Measurements from ENCODE around the gene FEM1C.

The FEM1C gene

GRCh38 chr5:115500225-115500624, 44.4 kb downstream of the FEM1C start:
- Histone ChIP-seq H2BK120ac (ENCODE audit: low read depth, low read length) (no peak overlapping the region), H3K14ac (ENCODE audit: low read length in 2 of 2) (no peak overlapping the region), H2BK5ac (ENCODE audit: low read depth, low read length, poor library complexity, severe bottlenecking) (no peak overlapping the region), H3K36me3 (ENCODE audit: control insufficient read depth in 1 of 2, insufficient read depth in 2 of 2, low read depth in 1 of 2, low read length in 2 of 2) (no peaks in the 10 kb centered on the region), H3K9ac (ENCODE audit: low read length) (no peak overlapping the region), H3K23ac (ENCODE audit: low read length in 2 of 2) (no peak overlapping the region), H4K91ac (ENCODE audit: low read length) (no peak overlapping the region), H3K4me3 (ENCODE audit: insufficient read depth in 1 of 2, low read depth in 1 of 2, low read length in 2 of 2) (no peak overlapping the region), H2BK12ac (ENCODE audit: low read length in 2 of 2) (no peak overlapping the region), H3K27ac (ENCODE audit: low read length, poor library complexity, severe bottlenecking) (no peak overlapping the region), H2BK15ac (ENCODE audit: low read depth, poor library complexity, severe bottlenecking) (no peak overlapping the region), H2AK5ac (ENCODE audit: low read length, severe bottlenecking) (no peak overlapping the region), H3K79me1 (replicated peaks; ENCODE audit: low read length, poor library complexity, severe bottlenecking) (no peaks in the 10 kb centered on the region), H3K4me1 (ENCODE audit: control insufficient read depth, insufficient read depth, low read depth, low read length) (no peaks in the 10 kb centered on the region), H3K18ac (ENCODE audit: low read depth in 1 of 2, low read length in 2 of 2) (no peak overlapping the region), H3K4ac (ENCODE audit: low read depth in 1 of 2, low read length in 2 of 2) (no peak overlapping the region), H3K4me2 (ENCODE audit: low read length, poor library complexity, severe bottlenecking) (no peak overlapping the region), H2AFZ (ENCODE audit: low read depth, low read length) (no peak overlapping the region), H3K9me3 (ENCODE audit: control insufficient read depth, low read length) (no peaks in the 10 kb centered on the region), H4K8ac (ENCODE audit: low read length) (no peak overlapping the region), H3K27me3 (ENCODE audit: control insufficient read depth in 1 of 2, insufficient read depth in 1 of 2, low read length in 2 of 2) (no peaks in the 10 kb centered on the region)
- no peak for DNase-seq

GRCh38 chr5:115496936-115497576, 47.5 kb downstream of the FEM1C start:
- no peak overlapping the region for H2BK120ac ChIP-seq (ENCODE audit: low read depth, low read length)
- H3K14ac ChIP-seq (ENCODE audit: low read length in 2 of 2) = no peak overlapping the region
- H3K4ac ChIP-seq (ENCODE audit: low read depth in 1 of 2, low read length in 2 of 2) = no peak overlapping the region
- H3K4me1 ChIP-seq (ENCODE audit: control insufficient read depth, insufficient read depth, low read depth, low read length) = no peaks in the 10 kb centered on the region
- no peaks in the 10 kb centered on the region for H3K79me1 ChIP-seq (replicated peaks; ENCODE audit: low read length, poor library complexity, severe bottlenecking)
- H2AFZ ChIP-seq (ENCODE audit: low read depth, low read length) = no peak overlapping the region
- no peak overlapping the region for H2BK12ac ChIP-seq (ENCODE audit: low read length in 2 of 2)
- no peak overlapping the region for H3K23ac ChIP-seq (ENCODE audit: low read length in 2 of 2)
- WGBS = 88% methylated on average over 4 of the region's 5 CpGs
- H3K9me3 ChIP-seq (ENCODE audit: control insufficient read depth, low read length) = no peaks in the 10 kb centered on the region
- H3K4me2 ChIP-seq (ENCODE audit: low read length, poor library complexity, severe bottlenecking) = no peak overlapping the region
- H2BK15ac ChIP-seq (ENCODE audit: low read depth, poor library complexity, severe bottlenecking) = no peak overlapping the region
- H3K36me3 ChIP-seq (ENCODE audit: control insufficient read depth in 1 of 2, insufficient read depth in 2 of 2, low read depth in 1 of 2, low read length in 2 of 2) = no peaks in the 10 kb centered on the region
- no peak for DNase-seq
- no peak overlapping the region for H4K91ac ChIP-seq (ENCODE audit: low read length)
- H3K27ac ChIP-seq (ENCODE audit: low read length, poor library complexity, severe bottlenecking) = no peak overlapping the region
- H4K8ac ChIP-seq (ENCODE audit: low read length) = no peak overlapping the region
- no peak overlapping the region for H2BK5ac ChIP-seq (ENCODE audit: low read depth, low read length, poor library complexity, severe bottlenecking)
- H3K27me3 ChIP-seq (ENCODE audit: control insufficient read depth in 1 of 2, insufficient read depth in 1 of 2, low read length in 2 of 2) = no peaks in the 10 kb centered on the region
- no peak overlapping the region for H3K4me3 ChIP-seq (ENCODE audit: insufficient read depth in 1 of 2, low read depth in 1 of 2, low read length in 2 of 2)
- no peak overlapping the region for H3K18ac ChIP-seq (ENCODE audit: low read depth in 1 of 2, low read length in 2 of 2)
- H2AK5ac ChIP-seq (ENCODE audit: low read length, severe bottlenecking) = no peak overlapping the region
- no peak overlapping the region for H3K9ac ChIP-seq (ENCODE audit: low read length)

- Histone ChIP-seq H3K36me3 (ENCODE audit: control insufficient read depth in 1 of 2, insufficient read depth in 2 of 2, low read depth in 1 of 2, low read length in 2 of 2) (no peaks in the 10 kb centered on the region), H3K9me3 (ENCODE audit: control insufficient read depth, low read length) (no peaks in the 10 kb centered on the region), H3K18ac (ENCODE audit: low read depth in 1 of 2, low read length in 2 of 2) (no peak overlapping the region), H2BK5ac (ENCODE audit: low read depth, low read length, poor library complexity, severe bottlenecking) (no peak overlapping the region), H2AK5ac (ENCODE audit: low read length, severe bottlenecking) (no peak overlapping the region), H3K23ac (ENCODE audit: low read length in 2 of 2) (no peak overlapping the region), H3K27me3 (ENCODE audit: control insufficient read depth in 1 of 2, insufficient read depth in 1 of 2, low read length in 2 of 2) (no peaks in the 10 kb centered on the region), H2BK120ac (ENCODE audit: low read depth, low read length) (no peak overlapping the region), H3K79me1 (replicated peaks; ENCODE audit: low read length, poor library complexity, severe bottlenecking) (no peaks in the 10 kb centered on the region), H2BK15ac (ENCODE audit: low read depth, poor library complexity, severe bottlenecking) (no peak overlapping the region), H2AFZ (ENCODE audit: low read depth, low read length) (no peak overlapping the region), H3K9ac (ENCODE audit: low read length) (no peak overlapping the region), H3K14ac (ENCODE audit: low read length in 2 of 2) (no peak overlapping the region), H3K4me1 (ENCODE audit: control insufficient read depth, insufficient read depth, low read depth, low read length) (no peaks in the 10 kb centered on the region), H3K4ac (ENCODE audit: low read depth in 1 of 2, low read length in 2 of 2) (no peak overlapping the region), H2BK12ac (ENCODE audit: low read length in 2 of 2) (no peak overlapping the region), H4K91ac (ENCODE audit: low read length) (no peak overlapping the region), H4K8ac (ENCODE audit: low read length) (no peak overlapping the region), H3K4me3 (ENCODE audit: insufficient read depth in 1 of 2, low read depth in 1 of 2, low read length in 2 of 2) (no peak overlapping the region), H3K27ac (ENCODE audit: low read length, poor library complexity, severe bottlenecking) (no peak overlapping the region), H3K4me2 (ENCODE audit: low read length, poor library complexity, severe bottlenecking) (no peak overlapping the region)
- DNase-seq = peak; percentile 29
- 46% methylated on average over 6 of the region's 6 CpGs for WGBS
Observed at GRCh38 chr5:115494570-115495289, 49.8 kb downstream of the FEM1C start.

- no peaks in the 10 kb centered on the region for H3K36me3 ChIP-seq (ENCODE audit: control insufficient read depth in 1 of 2, insufficient read depth in 2 of 2, low read depth in 1 of 2, low read length in 2 of 2)
- no peak overlapping the region for H3K4me2 ChIP-seq (ENCODE audit: low read length, poor library complexity, severe bottlenecking)
- H3K27me3 ChIP-seq (ENCODE audit: control insufficient read depth in 1 of 2, insufficient read depth in 1 of 2, low read length in 2 of 2) = no peaks in the 10 kb centered on the region
- no peaks in the 10 kb centered on the region for H3K9me3 ChIP-seq (ENCODE audit: control insufficient read depth, low read length)
- no peak overlapping the region for H2BK5ac ChIP-seq (ENCODE audit: low read depth, low read length, poor library complexity, severe bottlenecking)
- H3K23ac ChIP-seq (ENCODE audit: low read length in 2 of 2) = no peak overlapping the region
- H3K27ac ChIP-seq (ENCODE audit: low read length, poor library complexity, severe bottlenecking) = no peak overlapping the region
- no peak overlapping the region for H2AK5ac ChIP-seq (ENCODE audit: low read length, severe bottlenecking)
- no peak overlapping the region for H3K18ac ChIP-seq (ENCODE audit: low read depth in 1 of 2, low read length in 2 of 2)
- WGBS = 77% methylated on average over 2 of the region's 2 CpGs
- H2BK15ac ChIP-seq (ENCODE audit: low read depth, poor library complexity, severe bottlenecking) = no peak overlapping the region
- H4K91ac ChIP-seq (ENCODE audit: low read length) = no peak overlapping the region
- H2AFZ ChIP-seq (ENCODE audit: low read depth, low read length) = no peak overlapping the region
- no peak overlapping the region for H4K8ac ChIP-seq (ENCODE audit: low read length)
- no peak overlapping the region for H3K14ac ChIP-seq (ENCODE audit: low read length in 2 of 2)
- no peaks in the 10 kb centered on the region for H3K4me1 ChIP-seq (ENCODE audit: control insufficient read depth, insufficient read depth, low read depth, low read length)
- H3K4ac ChIP-seq (ENCODE audit: low read depth in 1 of 2, low read length in 2 of 2) = no peak overlapping the region
- no peak overlapping the region for H3K9ac ChIP-seq (ENCODE audit: low read length)
- no peak for DNase-seq
- H3K4me3 ChIP-seq (ENCODE audit: insufficient read depth in 1 of 2, low read depth in 1 of 2, low read length in 2 of 2) = no peak overlapping the region
- no peaks in the 10 kb centered on the region for H3K79me1 ChIP-seq (replicated peaks; ENCODE audit: low read length, poor library complexity, severe bottlenecking)
- no peak overlapping the region for H2BK120ac ChIP-seq (ENCODE audit: low read depth, low read length)
- no peak overlapping the region for H2BK12ac ChIP-seq (ENCODE audit: low read length in 2 of 2)
Observed at GRCh38 chr5:115490596-115490995, 54.0 kb downstream of the FEM1C start.

Data from mesenchymal stem cell (in vitro differentiated cells and primary cell).